RWPE1 (cell line): ENCODE results near the gene C2CD4C.

ENCODE experiments used
- CTCF ChIA-PET: fragments of 350-600 bp; sonication (Branson Sonifier 250); formaldehyde crosslinking; extraction: SDS; loops from one replicate; lab custom pipeline; 2021; lab: Yijun Ruan, JAX
- POLR2A ChIA-PET: fragments of 400-600 bp; formaldehyde crosslinking; extraction: SDS; loops from one replicate; lab custom pipeline; 2020; ENCODE audit warnings: antibody characterized with exemption; ENCODE audit not compliant: low non-redundant PET; lab: Yijun Ruan, JAX
- DNase-seq: peaks from one replicate; pipeline ENCODE4 v3.0.0; 2012; ENCODE audit warnings: low spot score
- H3K27ac ChIP-seq: fragments of 450-650 bp; 2 replicates; pipeline ENCODE4 v1.5.1; 2017
- TF ChIP-seq, protein P1 (sequence below): fragments of 450-650 bp; conservative IDR thresholded peaks from 2 replicates; pipeline ENCODE4 v1.5.1; 2017; ENCODE audit warnings: low read depth, mild to moderate bottlenecking

Gene C2CD4C

DNA sequence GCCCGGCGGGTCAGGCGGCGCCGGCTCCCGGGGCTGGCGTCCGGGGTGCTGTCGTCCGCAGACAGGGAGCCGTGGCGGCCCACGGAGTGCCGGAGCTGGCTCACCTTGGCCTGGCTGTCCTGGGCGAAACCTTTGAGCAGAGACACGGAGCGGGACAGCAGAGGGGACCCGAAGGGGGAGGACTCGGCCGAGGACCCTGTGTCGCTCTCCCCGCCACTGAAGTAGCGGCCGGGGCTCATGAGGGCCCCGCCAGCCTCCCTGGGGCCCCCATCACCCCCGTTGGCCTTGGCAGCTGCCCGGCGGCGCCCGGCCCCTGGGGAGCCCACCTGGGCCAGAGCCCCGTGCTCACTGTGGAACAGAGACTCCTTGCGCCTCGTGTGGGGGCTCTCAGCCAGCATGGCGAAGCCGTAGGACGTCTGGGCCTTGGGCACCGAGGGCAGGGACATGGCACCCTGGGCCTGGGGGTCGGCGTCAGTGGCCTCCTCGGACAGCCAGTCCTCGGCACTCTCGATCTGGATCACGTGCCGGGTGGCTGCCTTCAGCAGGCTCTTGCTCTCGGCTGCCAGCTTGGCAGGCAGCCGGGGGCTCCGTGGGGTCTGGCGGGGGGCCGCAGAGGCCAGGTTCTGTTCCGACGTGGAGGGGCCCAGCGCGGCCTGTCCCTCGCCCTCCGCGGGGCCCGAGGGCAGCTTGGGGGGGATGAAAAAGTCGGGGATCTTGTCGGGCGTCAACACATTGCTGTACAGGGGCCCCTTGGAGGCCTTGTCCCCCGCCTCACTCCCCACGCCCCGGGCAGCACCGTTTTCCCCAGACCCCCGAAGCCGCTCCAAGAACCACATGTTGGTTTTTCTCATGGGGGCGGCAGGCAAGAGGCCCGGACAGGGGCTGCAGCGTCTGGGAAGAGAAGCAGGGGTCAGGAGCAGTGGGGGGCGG lies 1.2 kb downstream of the C2CD4C start:
- no peak overlapping the region for H3K27ac ChIP-seq
- CTCF ChIA-PET, result no interaction called here
- TF ChIP-seq, protein P1, sequence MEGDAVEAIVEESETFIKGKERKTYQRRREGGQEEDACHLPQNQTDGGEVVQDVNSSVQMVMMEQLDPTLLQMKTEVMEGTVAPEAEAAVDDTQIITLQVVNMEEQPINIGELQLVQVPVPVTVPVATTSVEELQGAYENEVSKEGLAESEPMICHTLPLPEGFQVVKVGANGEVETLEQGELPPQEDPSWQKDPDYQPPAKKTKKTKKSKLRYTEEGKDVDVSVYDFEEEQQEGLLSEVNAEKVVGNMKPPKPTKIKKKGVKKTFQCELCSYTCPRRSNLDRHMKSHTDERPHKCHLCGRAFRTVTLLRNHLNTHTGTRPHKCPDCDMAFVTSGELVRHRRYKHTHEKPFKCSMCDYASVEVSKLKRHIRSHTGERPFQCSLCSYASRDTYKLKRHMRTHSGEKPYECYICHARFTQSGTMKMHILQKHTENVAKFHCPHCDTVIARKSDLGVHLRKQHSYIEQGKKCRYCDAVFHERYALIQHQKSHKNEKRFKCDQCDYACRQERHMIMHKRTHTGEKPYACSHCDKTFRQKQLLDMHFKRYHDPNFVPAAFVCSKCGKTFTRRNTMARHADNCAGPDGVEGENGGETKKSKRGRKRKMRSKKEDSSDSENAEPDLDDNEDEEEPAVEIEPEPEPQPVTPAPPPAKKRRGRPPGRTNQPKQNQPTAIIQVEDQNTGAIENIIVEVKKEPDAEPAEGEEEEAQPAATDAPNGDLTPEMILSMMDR, result no peak
- no peak for DNase-seq
- POLR2A ChIA-PET, result no interaction called here

DNA sequence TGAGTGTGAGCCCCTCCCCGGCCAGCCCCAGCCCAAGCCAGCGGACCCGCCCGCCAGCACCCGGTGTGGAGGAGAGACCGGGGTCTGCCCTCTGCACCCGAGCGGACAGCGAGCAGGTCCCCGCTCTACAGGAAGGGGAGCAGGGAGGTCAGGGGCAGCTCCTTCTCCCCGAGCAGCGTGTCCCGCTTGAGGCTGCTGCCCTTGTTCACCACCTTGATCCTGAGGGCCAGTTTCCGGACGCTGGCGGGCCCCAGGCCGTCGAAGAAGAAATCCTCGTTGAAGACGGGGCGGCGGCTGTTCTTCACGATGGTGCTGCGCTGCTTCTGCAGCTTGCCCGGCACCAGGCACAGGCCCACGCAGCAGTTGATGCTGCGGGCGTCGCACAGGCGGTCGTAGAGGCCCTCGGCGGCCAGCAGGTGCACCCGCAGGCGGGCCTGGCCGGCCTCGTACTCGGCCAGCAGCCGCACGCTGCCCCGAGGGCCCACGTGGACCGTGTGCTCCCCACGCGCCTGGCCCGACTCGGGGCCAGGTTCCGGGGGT lies 1.9 kb downstream of the C2CD4C start:
- H3K27ac ChIP-seq, result no peak overlapping the region
- TF ChIP-seq, protein P1, result no peak
- no peak for DNase-seq
- ChIA-PET POLR2A (no interaction called here), CTCF (no interaction called here)

DNA sequence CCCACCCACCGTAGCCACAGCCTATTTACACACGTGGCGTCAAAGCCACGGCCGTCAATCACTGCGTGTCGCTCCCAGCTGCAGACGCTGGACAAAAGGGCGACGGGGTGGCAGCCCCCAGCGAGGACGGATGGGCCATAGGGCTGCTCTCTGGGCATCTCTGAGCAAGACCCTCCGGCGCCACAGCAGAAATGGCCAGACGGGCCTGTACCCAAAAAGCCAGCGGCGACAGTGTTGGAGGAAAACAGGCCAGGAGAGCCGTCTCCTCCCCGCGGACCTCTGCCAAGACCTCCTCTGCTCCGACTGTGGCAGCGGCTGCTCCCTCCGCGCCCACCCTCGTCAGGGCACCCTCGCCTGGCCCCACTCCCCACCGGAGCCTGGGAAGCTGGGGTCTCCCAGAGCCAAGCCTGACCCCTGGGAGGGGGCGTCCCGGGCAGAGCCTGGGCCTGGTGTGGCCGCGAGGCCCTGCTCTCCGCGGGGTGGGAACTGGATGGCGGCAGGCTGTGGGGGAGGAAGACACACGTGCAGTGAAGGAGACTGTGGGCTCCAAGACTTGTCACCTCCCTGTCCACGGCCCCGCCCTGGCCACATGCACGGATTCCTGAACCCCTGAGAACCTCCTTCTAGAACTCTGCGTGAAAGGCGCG lies 2.7 kb downstream of the C2CD4C start:
- H3K27ac ChIP-seq, result no peak overlapping the region
- CTCF ChIA-PET, result no interaction called here
- DNase-seq, result no peak
- TF ChIP-seq, protein P1, result no peak
- POLR2A ChIA-PET, result no interaction called here

DNA sequence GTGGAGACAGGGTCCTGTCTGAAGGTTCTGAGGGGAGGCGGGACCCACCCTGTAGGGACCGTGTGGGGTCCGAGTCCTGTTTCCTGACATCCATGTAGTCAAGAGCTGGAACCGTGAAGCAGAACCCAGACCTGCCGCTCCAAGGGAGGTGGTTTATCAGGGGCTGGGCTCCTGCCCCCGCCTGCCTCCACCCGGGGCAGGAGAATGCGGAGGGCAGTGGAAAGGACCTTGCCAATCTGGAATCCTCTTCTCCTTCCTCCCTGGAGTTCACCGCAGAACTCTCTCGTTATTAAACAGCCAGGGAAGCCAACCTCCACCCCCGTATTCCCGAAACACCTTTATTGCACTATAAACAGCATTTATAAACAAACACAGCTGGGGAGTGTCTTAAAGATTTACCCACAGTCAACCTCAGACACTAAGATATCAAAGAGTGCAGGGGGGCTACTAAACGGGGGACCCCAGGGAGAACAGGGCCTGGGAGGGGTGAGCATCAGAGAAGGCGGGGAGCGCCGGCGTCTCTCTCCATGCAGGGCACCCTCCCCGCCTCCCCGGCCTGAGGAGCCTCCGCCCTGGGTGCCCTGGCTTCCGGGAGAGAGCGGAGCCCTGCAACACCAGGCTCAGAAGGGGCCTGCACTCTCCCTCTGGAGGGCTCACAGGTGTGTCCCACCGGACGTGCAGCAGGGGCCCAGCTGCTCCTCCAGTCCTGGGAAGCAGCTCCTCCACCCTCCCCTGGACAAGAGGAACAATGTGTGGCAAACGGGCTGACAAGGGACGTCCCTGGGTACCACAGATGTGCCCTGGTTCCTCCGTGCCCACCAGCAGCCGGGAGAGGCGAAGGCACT lies 3.6 kb downstream of the C2CD4C start:
- no peak for DNase-seq
- H3K27ac ChIP-seq, result no peak overlapping the region
- TF ChIP-seq, protein P1, result no peak
- ChIA-PET POLR2A (no interaction called here), CTCF (interaction anchor here (0.7 kb wide), 1 partner anchor 104 kb away, joined by 4 read pairs; no protein-coding TSS in a partner anchor)

- CTCF ChIA-PET, result no interaction called here
Observed at GRCh38 chr19:403221-404027, 5.5 kb downstream of the C2CD4C start.

More at GRCh38 chr19:403221-404027, 5.5 kb downstream of the C2CD4C start:
- H3K27ac ChIP-seq, result no peak overlapping the region
- TF ChIP-seq, protein P1, result no peak
- DNase-seq, result no peak
- POLR2A ChIA-PET, result no interaction called here
